Keratinocyte (primary cell): ENCODE results near the gene RCE1. TPM values are rescaled to one million over a fixed set of nuclear protein-coding genes. Genes with fewer than 3 reads are reported as not detected.

ENCODE experiments used
- DNase-seq: peaks from one replicate; pipeline ENCODE4 v3.0.0-alpha.2; 2011; ENCODE audit warnings: low read depth, missing footprints, low spot score
- FAIRE-seq: peaks from 2 replicates; lab custom pipeline; 2011; peaks lifted over from hg19 to GRCh38; lab: Jason Lieb, UNC
- H2AFZ ChIP-seq: 2 replicates; pipeline ENCODE4 v1.6.0; 2012; ENCODE audit warnings: low read length, control low read depth, inconsistent platforms; ENCODE audit not compliant: control insufficient read depth
- H3K27ac ChIP-seq: 2 replicates; pipeline ENCODE4 v1.5.1; 2011; ENCODE audit warnings: low read length; ENCODE audit not compliant: control insufficient read depth, insufficient read depth
- H3K27me3 ChIP-seq: 3 replicates; pipeline ENCODE4 v1.6.0; 2011; ENCODE audit warnings: low read length; ENCODE audit not compliant: control insufficient read depth, insufficient read depth; ENCODE audit errors: extremely low read depth
- H3K36me3 ChIP-seq, 2 experiments: 2 replicates in 1 of 2; 3 replicates in 1 of 2; pipeline ENCODE4 v1.5.1; 2011; ENCODE audit warnings: low read length in 2 of 2, mild to moderate bottlenecking in 1 of 2; ENCODE audit not compliant: control insufficient read depth in 2 of 2, insufficient read depth in 2 of 2; ENCODE audit errors: extremely low read depth in 1 of 2
- H3K4me1 ChIP-seq: 3 replicates; pipeline ENCODE4 v1.5.1; 2011; ENCODE audit warnings: low read length; ENCODE audit not compliant: control insufficient read depth, insufficient read depth; ENCODE audit errors: extremely low read depth
- H3K4me2 ChIP-seq: 3 replicates; pipeline ENCODE4 v1.6.0; 2011; ENCODE audit warnings: low read depth, low read length; ENCODE audit not compliant: control insufficient read depth, insufficient read depth; ENCODE audit errors: extremely low read depth
- H3K4me3 ChIP-seq, 3 experiments: fragments of 200-600 bp in 1 of 3; sonication (generic) in 1 of 3; 2 replicates in 2 of 3; 3 replicates in 1 of 3; pipeline ENCODE4 v1.5.1; 2011 to 2016; ENCODE audit warnings: low read length in 3 of 3, mild to moderate bottlenecking in 3 of 3, control low read depth in 2 of 3, inconsistent platforms in 1 of 3, low read depth in 1 of 3, mixed read lengths in 1 of 3, mixed run types in 1 of 3, moderate library complexity in 1 of 3; ENCODE audit not compliant: control insufficient read depth in 2 of 3, insufficient read depth in 2 of 3; ENCODE audit errors: extremely low read depth in 1 of 3
- H3K79me2 ChIP-seq: 2 replicates; pipeline ENCODE4 v1.6.0; 2012; ENCODE audit warnings: low read length; ENCODE audit not compliant: control insufficient read depth, insufficient read depth
- H3K9ac ChIP-seq: 3 replicates; pipeline ENCODE4 v1.6.0; 2011; ENCODE audit warnings: low read length; ENCODE audit not compliant: control insufficient read depth, insufficient read depth; ENCODE audit errors: extremely low read depth
- H3K9me1 ChIP-seq: 3 replicates; pipeline ENCODE4 v1.6.0; 2011; ENCODE audit warnings: low read length; ENCODE audit not compliant: control insufficient read depth, insufficient read depth; ENCODE audit errors: extremely low read depth
- H3K9me3 ChIP-seq: 2 replicates; pipeline ENCODE4 v1.5.1; 2012; ENCODE audit warnings: low read depth, low read length; ENCODE audit not compliant: control insufficient read depth
- H4K20me1 ChIP-seq: 3 replicates; pipeline ENCODE4 v1.6.0; 2011; ENCODE audit warnings: low read length; ENCODE audit not compliant: control insufficient read depth, insufficient read depth; ENCODE audit errors: extremely low read depth
- EZH2 ChIP-seq: IDR thresholded peaks from one replicate; pipeline ENCODE4 v1.6.1; 2012; ENCODE audit warnings: inconsistent platforms, mild to moderate bottlenecking, low read length, moderate library complexity
- dilution Hi-C: fragments of 300-500 bp; cut with MboI; formaldehyde crosslinking; loops from one replicate; pipeline ENCODE4 v1.7.0; 2020; ENCODE audit warnings: low sequenced_read_pairs; ENCODE audit not compliant: extremely low pct_ligation_motif_present
- polyA plus RNA-seq, 5 experiments: library from polyadenylated mRNA; depleted of rRNA in 3 of 5; stranded (reverse) in 3 of 5; stranded (forward) in 1 of 5; unstranded in 1 of 5; fragments of >200 nt; gene quantifications; 1 replicate in 1 of 5; 2 replicates in 3 of 5; 3 replicates in 1 of 5; pipeline versions ENCODE4 v1.2.1 to v1.2.3, GENCODE V29; 2011 to 2012; ENCODE audit warnings: missing spikeins in 2 of 5, low read depth in 1 of 5, low replicate concordance in 1 of 5
- TF ChIP-seq, protein P1 (sequence below), 3 experiments: IDR thresholded peaks in 1 of 3; conservative IDR thresholded peaks in 1 of 3; optimal IDR thresholded peaks in 1 of 3; 2 replicates in 2 of 3; 3 replicates in 1 of 3; pipeline versions ENCODE3 to v1.5.1; 2011; ENCODE audit warnings: low read length in 3 of 3, mild to moderate bottlenecking in 3 of 3, moderate library complexity in 2 of 3, control low read depth in 1 of 3, inconsistent platforms in 1 of 3; ENCODE audit not compliant: insufficient read depth in 2 of 3; ENCODE audit errors: extremely low read depth in 1 of 3

RCE1 gene
- polyA plus RNA-seq, 1 donor (not counting 4 experiments of a cell fraction or from before 2014, with no cell fraction given): 11.2 TPM

DNA sequence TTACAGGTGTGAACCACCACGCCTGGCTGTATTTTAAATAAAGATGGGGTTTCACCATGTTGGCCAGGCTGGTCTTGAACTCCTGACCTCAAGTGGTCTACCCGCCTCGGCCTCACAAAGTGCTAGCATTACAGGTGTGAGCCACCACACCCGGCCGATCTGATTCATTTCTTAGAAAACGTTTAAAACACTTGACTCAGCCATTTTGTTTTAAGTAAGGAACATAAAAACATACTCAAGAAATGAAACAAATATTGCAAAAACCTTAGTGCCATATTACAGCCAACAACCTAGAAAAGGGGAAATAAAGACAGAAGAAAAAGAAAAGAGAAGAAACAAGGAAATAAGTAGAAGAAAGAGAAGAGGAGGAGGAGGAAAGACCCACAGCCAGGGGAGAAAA is 31.0 kb downstream of the RCE1 start:
- H3K4me3 ChIP-seq: no peak overlapping the region
- FAIRE-seq (no peak), DNase-seq (no peak)
- no peak overlapping the region for H2AFZ ChIP-seq
- H3K4me1 ChIP-seq: peaks cover 13% of the 10 kb centered on the region
- dilution Hi-C loops: no loop called here
- H4K20me1 ChIP-seq: peaks cover 4% of the 10 kb centered on the region
- no peaks in the 10 kb centered on the region for H3K9me1 ChIP-seq
- no peak overlapping the region for H3K27ac ChIP-seq
- H3K9me3 ChIP-seq: no peaks in the 10 kb centered on the region
- peaks cover 5% of the 10 kb centered on the region for H3K79me2 ChIP-seq
- H3K27me3 ChIP-seq: no peaks in the 10 kb centered on the region
- peaks cover 13 to 30% of the 10 kb centered on the region in 2 experiments for H3K36me3 ChIP-seq
- no peak overlapping the region for H3K4me2 ChIP-seq
- H3K9ac ChIP-seq: no peak overlapping the region
- no peak for TF ChIP-seq EZH2

- Histone ChIP-seq H3K36me3 (peaks cover 9 to 19% of the 10 kb centered on the region in 2 experiments), H3K9me3 (no peaks in the 10 kb centered on the region), H3K4me2 (no peak overlapping the region), H3K79me2 (peaks cover 13% of the 10 kb centered on the region), H3K4me3 (no peak overlapping the region), H3K9ac (no peak overlapping the region), H3K4me1 (peaks cover 18% of the 10 kb centered on the region), H3K27me3 (no peaks in the 10 kb centered on the region), H3K27ac (no peak overlapping the region), H2AFZ (no peak overlapping the region), H3K9me1 (no peaks in the 10 kb centered on the region), H4K20me1 (peaks cover 12% of the 10 kb centered on the region)
- FAIRE-seq (no peak), DNase-seq (no peak)
- no peak for TF ChIP-seq EZH2
- dilution Hi-C loops: no loop called here
Observed at GRCh38 chr11:66875378-66875777, 32.1 kb downstream of the RCE1 start.

- dilution Hi-C loops: no loop called here
- peaks cover 23% of the 10 kb centered on the region for H4K20me1 ChIP-seq
- H3K79me2 ChIP-seq: peaks cover 13% of the 10 kb centered on the region
- no peak overlapping the region for H3K27ac ChIP-seq
- H3K4me2 ChIP-seq: no peak overlapping the region
- H3K9ac ChIP-seq: no peak overlapping the region
- peaks cover 2 to 4% of the 10 kb centered on the region in 2 experiments for H3K36me3 ChIP-seq
- H2AFZ ChIP-seq: no peak overlapping the region
- DNase-seq (no peak), FAIRE-seq (no peak)
- H3K4me1 ChIP-seq: peaks cover 37% of the 10 kb centered on the region
- TF ChIP-seq EZH2: no peak
- TF ChIP-seq, protein P1, sequence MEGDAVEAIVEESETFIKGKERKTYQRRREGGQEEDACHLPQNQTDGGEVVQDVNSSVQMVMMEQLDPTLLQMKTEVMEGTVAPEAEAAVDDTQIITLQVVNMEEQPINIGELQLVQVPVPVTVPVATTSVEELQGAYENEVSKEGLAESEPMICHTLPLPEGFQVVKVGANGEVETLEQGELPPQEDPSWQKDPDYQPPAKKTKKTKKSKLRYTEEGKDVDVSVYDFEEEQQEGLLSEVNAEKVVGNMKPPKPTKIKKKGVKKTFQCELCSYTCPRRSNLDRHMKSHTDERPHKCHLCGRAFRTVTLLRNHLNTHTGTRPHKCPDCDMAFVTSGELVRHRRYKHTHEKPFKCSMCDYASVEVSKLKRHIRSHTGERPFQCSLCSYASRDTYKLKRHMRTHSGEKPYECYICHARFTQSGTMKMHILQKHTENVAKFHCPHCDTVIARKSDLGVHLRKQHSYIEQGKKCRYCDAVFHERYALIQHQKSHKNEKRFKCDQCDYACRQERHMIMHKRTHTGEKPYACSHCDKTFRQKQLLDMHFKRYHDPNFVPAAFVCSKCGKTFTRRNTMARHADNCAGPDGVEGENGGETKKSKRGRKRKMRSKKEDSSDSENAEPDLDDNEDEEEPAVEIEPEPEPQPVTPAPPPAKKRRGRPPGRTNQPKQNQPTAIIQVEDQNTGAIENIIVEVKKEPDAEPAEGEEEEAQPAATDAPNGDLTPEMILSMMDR (optimal IDR thresholded peaks at IDR 0.05 in 1 of 3, IDR thresholded peaks at IDR 0.05 in 1 of 3, conservative IDR thresholded peaks at IDR 0.05 in 1 of 3; ENCODE audit: extremely low read depth in 1 of 3, insufficient read depth in 2 of 3, low read length in 3 of 3): no peak
- no peak overlapping the region for H3K4me3 ChIP-seq
- H3K27me3 ChIP-seq: no peaks in the 10 kb centered on the region
- H3K9me3 ChIP-seq: no peaks in the 10 kb centered on the region
- peaks cover 6% of the 10 kb centered on the region for H3K9me1 ChIP-seq
Observed at GRCh38 chr11:66877588-66878385, 34.5 kb downstream of the RCE1 start.
